ENCODE results near the gene SULT2A1. TPM values are rescaled to one million over a fixed set of nuclear protein-coding genes. Genes with fewer than 3 reads are reported as not detected.
"Not testable (repeated sequence)": the region's sequence is repeated elsewhere in the genome, so short reads cannot be mapped to it uniquely, and the experiment has no call there.

Gene SULT2A1, protein sequence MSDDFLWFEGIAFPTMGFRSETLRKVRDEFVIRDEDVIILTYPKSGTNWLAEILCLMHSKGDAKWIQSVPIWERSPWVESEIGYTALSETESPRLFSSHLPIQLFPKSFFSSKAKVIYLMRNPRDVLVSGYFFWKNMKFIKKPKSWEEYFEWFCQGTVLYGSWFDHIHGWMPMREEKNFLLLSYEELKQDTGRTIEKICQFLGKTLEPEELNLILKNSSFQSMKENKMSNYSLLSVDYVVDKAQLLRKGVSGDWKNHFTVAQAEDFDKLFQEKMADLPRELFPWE
- total RNA-seq, result not detected

- no peak for DNase-seq
Measured at GRCh38 chr19:47886010-47886559, at the start of gene SULT2A1. Gene SULT2A1, minus strand, starts transcription at chr19:47886315. Its CDS starts 58 bp downstream, at chr19:47886257.

DNA sequence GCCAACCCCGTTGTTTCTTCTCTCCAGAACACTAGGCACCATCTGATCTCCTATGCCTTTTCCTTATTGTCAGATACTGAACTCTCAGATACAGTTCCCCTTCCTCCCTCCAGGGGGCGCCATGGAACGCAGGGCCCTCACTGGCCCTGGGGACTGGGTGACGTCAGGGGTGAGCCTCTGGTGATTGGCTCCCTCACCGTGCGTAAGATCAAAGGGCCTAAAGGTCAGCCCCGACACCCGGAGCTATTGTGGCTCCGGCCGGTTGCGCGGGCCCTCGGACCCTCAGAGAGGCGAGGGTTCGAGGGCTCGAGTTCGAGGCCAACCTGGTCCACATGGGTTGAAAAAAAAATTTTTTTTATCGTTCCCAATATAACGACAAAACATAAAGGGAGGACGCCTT is 42.5 kb upstream of the SULT2A1 start:
- not testable (repeated sequence) for DNase-seq

DNA sequence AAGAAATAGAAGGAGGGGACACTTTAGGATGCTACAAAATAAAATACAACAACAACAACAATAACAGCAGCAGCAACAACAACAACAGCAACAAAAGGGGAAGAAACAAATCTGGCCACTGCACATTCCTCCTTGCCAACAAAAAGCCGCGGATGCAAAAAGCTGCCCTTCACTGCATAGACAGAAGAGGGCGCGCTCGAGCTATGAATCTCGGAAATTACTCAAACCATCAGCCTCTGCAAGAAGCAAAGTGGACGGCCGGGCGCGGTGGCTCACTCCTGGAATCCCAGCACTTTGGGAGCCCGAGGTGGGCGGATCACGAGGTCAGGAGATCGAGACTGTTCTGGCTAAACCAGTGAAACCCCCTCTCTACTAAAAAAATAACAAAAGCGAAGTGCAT is 34.0 kb upstream of the SULT2A1 start:
- not testable (repeated sequence) for DNase-seq

DNA sequence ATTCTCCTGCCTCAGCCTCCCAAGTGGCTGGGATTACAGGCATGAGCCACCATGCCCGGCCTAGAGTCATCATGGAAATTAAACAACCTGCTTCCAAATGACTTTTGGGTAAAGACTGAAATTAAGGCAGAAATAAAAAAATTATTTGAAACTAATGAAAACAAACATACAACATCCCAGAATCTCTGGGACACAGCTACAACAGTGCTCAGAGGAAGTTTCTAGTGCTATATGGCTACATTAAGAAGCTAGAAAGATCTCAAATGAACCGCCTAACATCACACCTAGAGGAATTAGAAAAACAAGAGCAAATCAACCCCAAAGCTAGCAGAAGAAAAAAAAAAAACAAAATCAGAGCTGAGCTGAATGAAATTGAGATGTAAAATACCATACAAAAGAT is 24.1 kb upstream of the SULT2A1 start:
- DNase-seq, result not testable (repeated sequence)

- not testable (repeated sequence) for DNase-seq
Measured at GRCh38 chr19:47909350-47909749, 23.2 kb upstream of the SULT2A1 start.

DNA sequence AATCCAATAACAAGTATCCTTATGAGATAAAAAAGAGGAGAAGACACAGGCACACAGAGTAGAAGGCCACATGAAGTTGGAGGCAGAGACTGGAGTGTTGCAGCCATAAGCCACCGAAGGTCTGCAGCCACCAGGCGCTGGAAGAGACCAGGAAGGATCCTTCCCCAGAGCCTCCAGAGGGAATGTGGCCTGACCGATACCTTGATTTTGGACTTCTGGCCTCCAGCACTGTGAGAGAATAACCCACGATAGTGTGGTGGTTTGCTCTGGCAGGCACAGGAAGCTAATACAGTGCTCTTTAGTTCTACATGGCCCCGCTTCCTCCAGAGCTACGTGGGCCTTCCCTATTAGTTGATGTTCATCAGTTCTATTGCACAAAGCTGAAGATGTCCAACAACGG is 15.3 kb upstream of the SULT2A1 start:
- no peak for DNase-seq

GRCh38 chr19:47899335-47899734 is 13.2 kb upstream of the SULT2A1 start:
- no peak for DNase-seq

DNA sequence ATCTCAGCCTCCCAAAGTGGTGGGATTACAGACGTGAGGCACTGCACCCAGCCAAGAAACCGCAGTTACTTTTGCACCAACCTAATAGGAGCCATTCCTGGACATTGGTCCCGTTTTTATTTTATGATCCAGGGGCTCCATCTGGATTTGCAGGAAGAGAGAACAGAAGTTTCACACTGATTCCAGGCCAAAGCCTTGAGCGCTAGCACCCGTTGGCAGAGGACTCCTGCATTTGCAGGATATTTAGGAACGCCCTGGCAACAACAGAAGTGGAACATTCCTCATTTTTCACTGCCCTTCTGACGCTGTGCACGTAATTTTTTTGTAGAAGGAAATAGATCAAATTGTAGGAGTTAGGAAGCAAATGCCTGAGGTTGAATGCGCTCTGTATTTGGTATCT is 11.7 kb upstream of the SULT2A1 start:
- DNase-seq, result no peak

- no peak for DNase-seq
Measured at GRCh38 chr19:47896773-47897172, 10.7 kb upstream of the SULT2A1 start.

DNA sequence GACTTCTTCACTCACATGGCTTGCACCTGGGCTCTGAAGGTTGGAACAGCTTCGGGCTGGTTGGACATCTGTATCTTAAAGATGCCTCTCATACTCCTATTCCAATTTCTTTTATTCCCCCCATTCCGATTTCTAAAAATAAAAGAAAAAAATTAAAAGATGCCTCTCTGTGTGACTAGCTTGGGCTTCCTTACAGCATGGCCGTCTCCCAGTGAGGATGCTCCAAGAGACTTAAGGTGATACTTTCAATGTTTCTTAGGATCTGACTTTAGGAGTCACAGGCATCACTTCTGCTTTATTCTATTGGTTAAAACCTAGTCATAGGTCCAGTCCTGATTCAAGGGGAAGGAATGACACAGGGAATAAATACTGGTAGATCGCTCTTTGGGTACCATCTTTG is 9.9 kb upstream of the SULT2A1 start:
- DNase-seq, result no peak

DNA sequence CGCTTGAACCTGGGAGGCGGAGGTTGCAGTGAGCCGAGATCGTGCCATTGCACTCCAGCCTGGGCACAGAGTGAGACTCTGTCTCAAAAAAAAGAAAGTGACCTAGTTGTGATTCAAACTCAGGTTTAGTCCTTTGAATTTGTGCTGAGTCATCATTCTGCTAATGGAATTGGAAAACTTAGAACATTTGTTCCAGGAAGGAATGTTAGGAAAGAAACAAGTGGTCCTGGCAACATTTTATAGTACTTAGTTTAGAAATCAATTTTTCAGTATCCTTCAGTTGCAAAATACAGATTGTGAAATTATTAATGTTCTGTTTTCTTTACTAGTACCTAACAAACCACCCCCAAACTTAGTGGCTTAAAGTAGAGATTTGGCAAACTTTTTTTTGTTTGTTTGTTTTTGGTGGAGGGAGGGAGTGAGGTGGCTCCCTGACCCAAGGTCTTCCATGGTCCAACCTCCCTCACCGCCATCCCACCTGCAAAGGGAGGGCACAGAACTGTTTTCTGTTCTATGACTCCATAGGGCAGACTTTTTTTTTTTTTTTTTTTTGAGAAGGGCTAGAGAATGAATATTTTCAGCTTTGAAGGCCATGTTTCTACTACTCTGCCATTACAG is 9.2 kb upstream of the SULT2A1 start:
- no peak for DNase-seq

DNA sequence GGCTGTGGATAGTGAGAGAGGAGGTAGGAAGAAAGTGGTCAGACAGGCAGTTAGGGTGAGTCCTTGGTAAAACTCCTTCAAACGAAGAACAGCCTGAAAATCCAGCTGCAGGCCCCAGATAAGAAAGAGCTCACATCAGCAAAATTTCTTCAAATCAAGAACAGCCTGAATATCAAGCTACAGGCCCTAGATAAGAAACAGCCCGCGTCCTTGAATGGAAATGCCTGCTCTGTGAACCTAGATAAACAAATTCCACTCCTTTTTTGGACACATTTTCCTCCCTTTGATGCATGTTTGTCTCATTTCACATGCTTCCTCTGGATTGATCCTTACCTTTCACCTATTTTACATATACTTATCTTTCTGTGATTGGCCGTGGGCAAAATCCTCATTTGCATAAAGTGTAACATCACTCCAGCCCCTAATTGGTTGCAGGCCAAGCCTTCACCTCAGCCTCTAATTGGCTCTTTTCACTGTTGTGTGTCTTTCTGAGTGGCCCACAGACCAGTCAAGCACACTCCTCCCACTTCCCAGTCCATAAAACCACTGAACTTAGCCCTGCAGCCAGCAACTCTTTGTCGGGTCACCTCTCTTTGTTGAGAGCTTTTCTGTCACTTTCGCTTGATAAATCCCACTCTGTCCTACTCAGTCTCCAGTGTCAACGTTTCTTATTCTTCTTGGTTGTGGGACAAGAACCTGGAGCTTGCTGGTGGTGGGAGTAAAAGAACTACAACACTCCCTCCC is 6.0 kb upstream of the SULT2A1 start:
- DNase-seq, result no peak

DNA sequence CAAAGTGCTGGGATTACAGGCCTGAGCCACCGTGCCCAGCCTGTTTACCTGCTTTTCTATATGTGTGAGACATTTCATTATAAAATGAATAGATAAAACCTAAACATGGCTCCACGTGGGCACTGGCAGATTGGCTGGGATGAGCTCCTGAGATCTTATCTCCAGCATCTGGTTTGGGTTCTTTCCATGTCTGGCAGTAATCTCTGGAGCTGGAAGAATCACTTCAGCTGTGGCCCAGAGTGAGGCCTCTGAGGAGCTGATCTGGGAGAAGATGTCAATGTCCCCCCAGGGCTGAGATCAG is 5.5 kb upstream of the SULT2A1 start:
- DNase-seq, result no peak

- no peak for DNase-seq
Measured at GRCh38 chr19:47890865-47891621, 4.9 kb upstream of the SULT2A1 start.

DNA sequence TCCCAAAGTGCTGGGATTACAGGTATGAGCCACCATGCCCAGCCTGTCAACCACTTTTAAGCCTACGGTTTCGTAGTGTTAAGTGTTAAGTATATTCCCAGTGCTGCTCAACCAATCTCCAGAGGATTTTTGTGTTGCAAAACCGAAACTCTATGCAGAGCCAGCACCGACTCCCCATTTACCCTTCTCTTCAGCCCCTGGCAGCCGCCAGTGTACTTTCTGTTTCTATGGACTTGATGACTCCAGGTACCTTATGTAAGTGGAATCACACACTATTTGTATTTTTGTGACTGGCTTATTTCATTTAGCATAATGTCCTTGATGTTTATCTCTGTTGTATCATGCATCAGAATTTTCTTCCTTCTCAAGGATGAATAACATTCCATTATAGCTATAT is 1.1 kb downstream of the SULT2A1 start:
- no peak for DNase-seq

DNA sequence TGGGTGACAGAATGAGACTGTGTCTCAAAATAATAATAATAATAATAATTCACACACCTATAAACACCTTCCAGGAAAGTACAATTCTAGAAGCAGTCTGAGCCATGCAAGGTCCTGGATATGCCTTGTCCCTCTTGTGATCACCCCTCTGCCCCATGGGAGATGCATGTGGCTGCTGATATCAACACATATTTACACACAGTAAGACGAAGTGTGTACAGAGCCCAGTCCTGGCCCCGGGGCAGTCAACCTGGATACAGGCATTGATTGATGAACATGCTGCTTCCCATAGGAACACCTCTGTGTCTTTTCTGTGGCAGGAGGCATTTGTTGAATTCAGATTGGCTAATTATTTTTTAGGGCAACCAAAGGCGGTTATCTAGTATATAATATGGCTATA is 3.2 kb downstream of the SULT2A1 start:
- DNase-seq, result no peak

- DNase-seq, result no peak
Measured at GRCh38 chr19:47881757-47882156, 4.4 kb downstream of the SULT2A1 start.

DNA sequence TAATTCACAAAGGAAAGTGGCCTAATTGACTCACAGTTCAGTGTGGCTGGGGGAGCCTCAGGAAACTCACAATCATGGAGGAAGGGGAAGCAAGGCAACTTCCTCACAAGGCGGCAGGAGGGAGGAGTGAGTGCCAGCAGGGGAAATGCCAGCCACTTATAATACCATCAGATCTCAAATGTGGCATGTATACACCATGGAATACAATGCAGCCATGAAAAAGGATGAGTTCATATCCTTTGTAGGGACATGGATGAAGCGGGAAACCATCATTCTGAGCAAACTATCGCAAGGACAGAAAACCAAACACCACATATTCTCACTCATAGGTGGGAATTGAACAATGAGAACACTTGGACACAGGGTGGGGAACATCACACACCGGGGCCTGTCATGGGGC is 6.7 kb downstream of the SULT2A1 start:
- DNase-seq, result not testable (repeated sequence)

DNA sequence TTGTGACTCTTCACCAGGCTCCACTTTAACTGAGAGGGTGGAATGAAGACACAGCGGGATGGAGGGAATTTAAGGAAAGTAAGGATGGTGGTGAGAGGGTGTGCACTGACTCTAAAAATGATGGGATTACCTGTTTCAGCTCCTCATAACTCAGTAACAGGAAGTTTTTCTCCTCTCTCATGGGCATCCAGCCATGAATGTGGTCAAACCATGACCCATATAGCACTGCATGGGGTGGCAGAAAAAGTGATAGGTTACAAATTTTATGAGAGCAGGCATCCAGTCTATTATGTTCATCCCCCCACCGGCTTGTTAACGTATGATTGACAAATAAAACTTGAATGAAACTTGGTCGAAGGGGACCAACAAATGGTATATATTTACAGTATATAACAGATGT is 7.2 kb downstream of the SULT2A1 start:
- no peak for DNase-seq

DNA sequence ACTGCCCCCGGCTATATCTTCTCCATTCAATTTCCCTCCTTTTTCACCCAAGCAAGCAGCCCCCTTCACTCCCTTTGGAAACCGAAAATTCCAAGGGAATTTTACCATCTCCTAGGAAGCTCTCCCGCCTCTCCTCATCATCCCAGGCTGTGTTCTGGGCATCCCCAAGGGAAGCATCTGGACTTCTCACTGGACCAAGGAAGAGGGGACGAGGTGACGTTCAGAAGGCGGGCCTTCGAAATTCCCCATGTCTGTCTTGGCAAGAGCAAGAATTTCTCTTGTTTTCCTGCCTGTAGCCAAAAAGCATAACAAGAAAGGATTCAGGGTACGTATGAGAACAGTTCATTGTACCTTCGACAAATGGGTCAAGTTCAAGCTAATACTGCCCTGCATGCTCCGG is 20.9 kb downstream of the SULT2A1 start:
- no peak for DNase-seq

GRCh38 chr19:47863514-47863936 is 22.6 kb downstream of the SULT2A1 start:
- DNase-seq, result peak; percentile 31

DNA sequence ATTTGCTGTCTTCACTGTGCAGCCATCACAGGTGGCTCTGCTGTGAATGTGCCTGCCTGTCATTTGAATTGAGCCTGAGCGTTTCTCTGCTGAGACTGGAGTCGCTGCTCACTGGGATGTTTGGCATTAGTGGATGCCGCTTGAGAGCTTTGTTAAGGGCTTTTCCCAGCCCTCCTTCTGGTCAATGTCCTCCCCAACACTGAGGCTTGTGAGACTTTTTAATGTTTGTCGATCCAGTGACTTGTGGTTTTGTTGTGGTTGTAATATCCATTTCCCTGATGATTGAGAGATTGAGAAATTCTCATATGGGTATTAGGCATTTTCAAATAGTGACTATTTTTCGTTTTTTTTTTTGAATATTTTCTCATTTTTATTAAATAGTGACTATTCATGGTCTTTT is 24.5 kb downstream of the SULT2A1 start:
- no peak for DNase-seq
